ENCODE data around the gene ASAP2. TPM values are rescaled to one million over a fixed set of nuclear protein-coding genes. Genes with fewer than 3 reads are reported as not detected.

The ASAP2 gene
- total and polyA plus RNA-seq, 4 experiments from 2014 or later: not detected

- POLR2A ChIA-PET (ENCODE audit: partially characterized antibody): no interaction called here
- CTCF ChIA-PET (ENCODE audit: partially characterized antibody): interaction anchor here (1.2 kb wide), 1 partner anchor 10 kb away, joined by 3 read pairs; no protein-coding TSS in a partner anchor
Measured at GRCh38 chr2:9380702-9381628, 174.4 kb downstream of the ASAP2 start.

GRCh38 chr2:9382604-9383235, 176.1 kb downstream of the ASAP2 start:
- no peak overlapping the region for H3K4me3 Mint-ChIP-seq
- Histone ChIP-seq H3K4me1 (ENCODE audit: insufficient read depth, low read length) (no peaks in the 10 kb centered on the region), H3K27ac (ENCODE audit: low read depth, low read length) (no peak overlapping the region), H3K36me3 (ENCODE audit: insufficient read depth, low read length) (no peaks in the 10 kb centered on the region), H3K4me3 (ENCODE audit: low read length in 2 of 2) (no peak overlapping the region), H3K27me3 (ENCODE audit: insufficient read depth, low read length) (no peaks in the 10 kb centered on the region), H3K9me3 (ENCODE audit: control insufficient read depth in 1 of 2, low read length in 2 of 2) (no peaks in the 10 kb centered on the region)
- POLR2A ChIA-PET (ENCODE audit: partially characterized antibody): no interaction called here
- CTCF ChIA-PET (ENCODE audit: partially characterized antibody): no interaction called here
- no peaks in the 10 kb centered on the region for H3K9me3 Mint-ChIP-seq
- H3K27ac Mint-ChIP-seq: no peak overlapping the region
- intact Hi-C loops (cut with micrococcal nuclease): no loop called here
- no peaks in the 10 kb centered on the region for H3K36me3 Mint-ChIP-seq
- H3K27me3 Mint-ChIP-seq: peaks cover 0 to 1% of the 10 kb centered on the region in 2 donors
- no peaks in the 10 kb centered on the region for H3K4me1 Mint-ChIP-seq
- DNase-seq: no peak

More at GRCh38 chr2:9380702-9381628, 174.4 kb downstream of the ASAP2 start:
- Mint-ChIP-seq H3K4me3 (no peak overlapping the region), H3K27ac (no peak overlapping the region), H3K27me3 (peaks cover 0 to 7% of the 10 kb centered on the region in 2 donors), H3K9me3 (no peaks in the 10 kb centered on the region), H3K36me3 (no peaks in the 10 kb centered on the region), H3K4me1 (no peaks in the 10 kb centered on the region)
- DNase-seq: no peak
- intact Hi-C loops (cut with micrococcal nuclease): no loop called here
- Histone ChIP-seq H3K36me3 (ENCODE audit: insufficient read depth, low read length) (no peaks in the 10 kb centered on the region), H3K27me3 (ENCODE audit: insufficient read depth, low read length) (no peaks in the 10 kb centered on the region), H3K4me3 (ENCODE audit: low read length in 2 of 2) (no peak overlapping the region), H3K9me3 (ENCODE audit: control insufficient read depth in 1 of 2, low read length in 2 of 2) (no peaks in the 10 kb centered on the region), H3K27ac (ENCODE audit: low read depth, low read length) (no peak overlapping the region), H3K4me1 (ENCODE audit: insufficient read depth, low read length) (no peaks in the 10 kb centered on the region)

GRCh38 chr2:9384521-9384920, 177.9 kb downstream of the ASAP2 start:
- H3K4me3 Mint-ChIP-seq: no peak overlapping the region
- POLR2A ChIA-PET (ENCODE audit: partially characterized antibody): no interaction called here
- DNase-seq: no peak
- Histone ChIP-seq H3K27ac (ENCODE audit: low read depth, low read length) (no peak overlapping the region), H3K27me3 (ENCODE audit: insufficient read depth, low read length) (no peaks in the 10 kb centered on the region), H3K4me3 (ENCODE audit: low read length in 2 of 2) (no peak overlapping the region), H3K9me3 (ENCODE audit: control insufficient read depth in 1 of 2, low read length in 2 of 2) (no peaks in the 10 kb centered on the region), H3K4me1 (ENCODE audit: insufficient read depth, low read length) (no peaks in the 10 kb centered on the region), H3K36me3 (ENCODE audit: insufficient read depth, low read length) (no peaks in the 10 kb centered on the region)
- no peak overlapping the region for H3K27ac Mint-ChIP-seq
- H3K4me1 Mint-ChIP-seq: no peaks in the 10 kb centered on the region
- no peaks in the 10 kb centered on the region for H3K36me3 Mint-ChIP-seq
- H3K9me3 Mint-ChIP-seq: no peaks in the 10 kb centered on the region
- CTCF ChIA-PET (ENCODE audit: partially characterized antibody): no interaction called here
- intact Hi-C loops (cut with micrococcal nuclease): no loop called here
- H3K27me3 Mint-ChIP-seq: peaks cover 0 to 1% of the 10 kb centered on the region in 2 donors

GRCh38 chr2:9385841-9386240, 179.2 kb downstream of the ASAP2 start:
- no peak overlapping the region for H3K4me3 ChIP-seq (ENCODE audit: low read length in 2 of 2)
- H3K36me3 Mint-ChIP-seq: no peaks in the 10 kb centered on the region
- no peaks in the 10 kb centered on the region for H3K9me3 Mint-ChIP-seq
- peaks cover 0 to 1% of the 10 kb centered on the region in 2 donors for H3K27me3 Mint-ChIP-seq
- H3K27ac ChIP-seq (ENCODE audit: low read depth, low read length): no peak overlapping the region
- ChIA-PET POLR2A (ENCODE audit: partially characterized antibody) (no interaction called here), CTCF (ENCODE audit: partially characterized antibody) (no interaction called here)
- H3K27ac Mint-ChIP-seq: no peak overlapping the region
- H3K4me1 ChIP-seq (ENCODE audit: insufficient read depth, low read length): no peaks in the 10 kb centered on the region
- intact Hi-C loops (cut with micrococcal nuclease): no loop called here
- no peaks in the 10 kb centered on the region for H3K4me1 Mint-ChIP-seq
- H3K36me3 ChIP-seq (ENCODE audit: insufficient read depth, low read length): no peaks in the 10 kb centered on the region
- no peaks in the 10 kb centered on the region for H3K27me3 ChIP-seq (ENCODE audit: insufficient read depth, low read length)
- H3K4me3 Mint-ChIP-seq: no peak overlapping the region
- DNase-seq: no peak
- H3K9me3 ChIP-seq (ENCODE audit: control insufficient read depth in 1 of 2, low read length in 2 of 2): no peaks in the 10 kb centered on the region

GRCh38 chr2:9388199-9388681, 181.6 kb downstream of the ASAP2 start:
- Histone ChIP-seq H3K4me1 (ENCODE audit: insufficient read depth, low read length) (no peaks in the 10 kb centered on the region), H3K27ac (ENCODE audit: low read depth, low read length) (no peak overlapping the region), H3K4me3 (ENCODE audit: low read length in 2 of 2) (no peak overlapping the region), H3K9me3 (ENCODE audit: control insufficient read depth in 1 of 2, low read length in 2 of 2) (no peaks in the 10 kb centered on the region), H3K36me3 (ENCODE audit: insufficient read depth, low read length) (no peaks in the 10 kb centered on the region), H3K27me3 (ENCODE audit: insufficient read depth, low read length) (no peaks in the 10 kb centered on the region)
- intact Hi-C loops (cut with micrococcal nuclease): no loop called here
- Mint-ChIP-seq H3K27ac (no peak overlapping the region), H3K36me3 (no peaks in the 10 kb centered on the region), H3K9me3 (no peaks in the 10 kb centered on the region), H3K27me3 (no peaks in the 10 kb centered on the region), H3K4me3 (no peak overlapping the region), H3K4me1 (no peaks in the 10 kb centered on the region)
- CTCF ChIA-PET (ENCODE audit: partially characterized antibody): no interaction called here
- POLR2A ChIA-PET (ENCODE audit: partially characterized antibody): no interaction called here
- DNase-seq: no peak

- CTCF ChIA-PET (ENCODE audit: partially characterized antibody): no interaction called here
- DNase-seq: no peak
- Histone ChIP-seq H3K9me3 (ENCODE audit: control insufficient read depth in 1 of 2, low read length in 2 of 2) (no peaks in the 10 kb centered on the region), H3K4me3 (ENCODE audit: low read length in 2 of 2) (no peak overlapping the region), H3K27ac (ENCODE audit: low read depth, low read length) (no peak overlapping the region), H3K36me3 (ENCODE audit: insufficient read depth, low read length) (no peaks in the 10 kb centered on the region), H3K27me3 (ENCODE audit: insufficient read depth, low read length) (no peaks in the 10 kb centered on the region), H3K4me1 (ENCODE audit: insufficient read depth, low read length) (no peaks in the 10 kb centered on the region)
- POLR2A ChIA-PET (ENCODE audit: partially characterized antibody): no interaction called here
- Mint-ChIP-seq H3K4me1 (no peaks in the 10 kb centered on the region), H3K27me3 (no peaks in the 10 kb centered on the region), H3K9me3 (no peaks in the 10 kb centered on the region), H3K4me3 (no peak overlapping the region), H3K36me3 (no peaks in the 10 kb centered on the region), H3K27ac (no peak overlapping the region)
- intact Hi-C loops (cut with micrococcal nuclease): no loop called here
Measured at GRCh38 chr2:9388950-9389911, 182.6 kb downstream of the ASAP2 start.

Data from CD4-positive, alpha-beta memory T cell (primary cell).